PC-9 (cell line): ENCODE data around the gene EFNA4. TPM values are rescaled to one million over a fixed set of nuclear protein-coding genes. Genes with fewer than 3 reads are reported as not detected.

ENCODE experiments used
- BruUV-seq: library from RNA; stranded (reverse); fragments of 400-500 nt; replicated peaks from 2 replicates; lab custom pipeline; 2021; lab: Mats Ljungman, UMichigan
- CTCF ChIA-PET: fragments of 300-600 bp; sonication (Branson Sonifier 250); formaldehyde crosslinking; loops from one replicate; lab custom pipeline; 2022; ENCODE audit warnings: antibody characterized with exemption; lab: Charles Lee
- POLR2A ChIA-PET: fragments of 300-600 bp; sonication (Branson Sonifier 250); formaldehyde crosslinking; loops from one replicate; lab custom pipeline; 2022; ENCODE audit warnings: antibody characterized with exemption; ENCODE audit not compliant: unreplicated experiment; lab: Charles Lee
- DNase-seq, 2 experiments: peaks; one replicate each; pipeline versions ENCODE4 v3.0.0 to v3.0.0-alpha.2; 2015 to 2022; ENCODE audit warnings: mixed read lengths in 1 of 2
- H2AFZ ChIP-seq: fragments of 200-600 bp; sonication (generic); 2 replicates; pipeline ENCODE4 v1.8.1; 2017; ENCODE audit warnings: antibody characterized with exemption
- H3F3A ChIP-seq: fragments of 200-600 bp; sonication (generic); 2 replicates; pipeline ENCODE4 v1.8.1; 2017; ENCODE audit warnings: antibody characterized with exemption, mild to moderate bottlenecking, low read depth; ENCODE audit not compliant: insufficient read depth
- H3K27ac ChIP-seq: fragments of 200-600 bp; sonication (generic); 2 replicates; pipeline ENCODE4 v1.6.1; 2016; ENCODE audit warnings: mixed run types
- H3K27me3 ChIP-seq: fragments of 200-600 bp; sonication (generic); 2 replicates; pipeline ENCODE4 v1.6.1; 2016; ENCODE audit warnings: low read depth, mixed run types; ENCODE audit not compliant: insufficient read depth
- H3K36me3 ChIP-seq: fragments of 200-600 bp; sonication (generic); 2 replicates; pipeline ENCODE4 v1.6.1; 2016; ENCODE audit warnings: low read depth, mixed run types
- H3K4me1 ChIP-seq: fragments of 200-600 bp; sonication (generic); replicated peaks from 2 replicates; pipeline ENCODE4 v1.6.1; 2016; ENCODE audit warnings: mixed run types; ENCODE audit not compliant: insufficient read depth
- H3K4me2 ChIP-seq: fragments of 200-600 bp; sonication (generic); 2 replicates; pipeline ENCODE4 v1.6.1; 2017; ENCODE audit warnings: mixed run types
- H3K4me3 ChIP-seq: fragments of 200-600 bp; sonication (generic); 2 replicates; pipeline ENCODE4 v1.6.1; 2016; ENCODE audit warnings: mixed run types
- H3K79me2 ChIP-seq: fragments of 200-600 bp; sonication (generic); 2 replicates; pipeline ENCODE4 v1.6.1; 2017; ENCODE audit warnings: low read depth, mixed run types
- H3K9me2 ChIP-seq: fragments of 200-600 bp; sonication (generic); 2 replicates; pipeline ENCODE4 v1.8.1; 2017; ENCODE audit warnings: mild to moderate bottlenecking; ENCODE audit not compliant: insufficient read depth
- H3K9me3 ChIP-seq: fragments of 200-600 bp; sonication (generic); 2 replicates; pipeline ENCODE4 v1.8.1; 2016; ENCODE audit warnings: low read depth; ENCODE audit not compliant: insufficient read depth
- H4K20me1 ChIP-seq: fragments of 200-600 bp; sonication (generic); 2 replicates; pipeline ENCODE4 v1.8.1; 2017; ENCODE audit not compliant: insufficient read depth
- CTCF ChIP-seq: fragments of 200-600 bp; sonication (generic); conservative IDR thresholded peaks from 2 replicates; pipeline ENCODE4 v1.6.1; 2017; ENCODE audit warnings: mixed run types, antibody characterized with exemption, mild to moderate bottlenecking, moderate library complexity
- EZH2 ChIP-seq: fragments of 200-600 bp; sonication (generic); IDR thresholded peaks from 2 replicates; pipeline ENCODE4 v1.8.0; 2017; ENCODE audit warnings: antibody characterized with exemption, low read depth
- intact Hi-C: fragments of 100-400 bp; cut with micrococcal nuclease; formaldehyde crosslinking; loops from one replicate; pipeline ENCODE4 v1.10.0; 2022; ENCODE audit not compliant: unreplicated experiment
- total RNA-seq: library from RNA; stranded (reverse); gene quantifications from 2 replicates; pipeline ENCODE4 v1.2.3, GENCODE V29; 2021

The EFNA4 gene
- total RNA-seq, 1 experiment from 2014 or later, result 14.0 TPM

- no TSS peak for BruUV-seq
- no peak within 1 kb of the TSS for H2AFZ ChIP-seq
- no peaks in the 10 kb centered on the region for H3K9me3 ChIP-seq
- H3K9me2 ChIP-seq, result no peaks in the 10 kb centered on the region
- no peaks in the 10 kb centered on the region for H4K20me1 ChIP-seq
- no peak for DNase-seq
- ChIA-PET POLR2A (no interaction called here), CTCF (no interaction called here)
- H3K4me2 ChIP-seq, result no peak within 1 kb of the TSS
- H3F3A ChIP-seq, result peaks cover 17% of the 10 kb centered on the region
- no peaks in the 10 kb centered on the region for H3K79me2 ChIP-seq
- intact Hi-C loops, result no loop called here
- TF ChIP-seq CTCF, result no peak
- TF ChIP-seq EZH2, result no peak
- H3K4me3 ChIP-seq, result no peak within 1 kb of the TSS
- no peaks in the 10 kb centered on the region for H3K27me3 ChIP-seq
- no peak within 1 kb of the TSS for H3K27ac ChIP-seq
- no peaks in the 10 kb centered on the region for H3K36me3 ChIP-seq
- peaks cover 16% of the 10 kb centered on the region for H3K4me1 ChIP-seq
These were observed 30.0 kb upstream of the EFNA4 start, which contains the start of the genes DCST1 and DCST2 for GRCh38 chr1:155033524-155033923. TSS of gene DCST1 (plus strand) at chr1:155033824. CDS start at chr1:155034037, 213 bp downstream. TSS of gene DCST2 (minus strand) at chr1:155033781. CDS start at chr1:155033701, 80 bp downstream.

- H4K20me1 ChIP-seq, result no peaks in the 10 kb centered on the region
- no peak overlapping the region for H3K27ac ChIP-seq
- H3K4me1 ChIP-seq, result peaks cover 27% of the 10 kb centered on the region
- H3K4me2 ChIP-seq, result no peak overlapping the region
- no TSS peak for BruUV-seq
- H3K9me2 ChIP-seq, result no peaks in the 10 kb centered on the region
- ChIA-PET CTCF (no interaction called here), POLR2A (no interaction called here)
- intact Hi-C loops, result no loop called here
- H3K9me3 ChIP-seq, result no peaks in the 10 kb centered on the region
- H3K4me3 ChIP-seq, result no peak overlapping the region
- peaks cover 23% of the 10 kb centered on the region for H3F3A ChIP-seq
- DNase-seq, result no peak
- no peaks in the 10 kb centered on the region for H3K36me3 ChIP-seq
- no peaks in the 10 kb centered on the region for H3K79me2 ChIP-seq
- no peak overlapping the region for H2AFZ ChIP-seq
- no peaks in the 10 kb centered on the region for H3K27me3 ChIP-seq
- no peak for TF ChIP-seq EZH2
- TF ChIP-seq CTCF, result no peak
These were observed 29.0 kb upstream of the EFNA4 start for GRCh38 chr1:155034318-155035208.

- Histone ChIP-seq H3F3A (peaks cover 25% of the 10 kb centered on the region), H3K27ac (no peak overlapping the region), H4K20me1 (no peaks in the 10 kb centered on the region), H3K4me2 (no peak overlapping the region), H3K27me3 (no peaks in the 10 kb centered on the region), H3K4me1 (peaks cover 28% of the 10 kb centered on the region), H3K36me3 (no peaks in the 10 kb centered on the region), H2AFZ (no peak overlapping the region), H3K9me2 (no peaks in the 10 kb centered on the region), H3K9me3 (no peaks in the 10 kb centered on the region), H3K4me3 (no peak overlapping the region), H3K79me2 (no peaks in the 10 kb centered on the region)
- TF ChIP-seq CTCF, result no peak
- TF ChIP-seq EZH2, result no peak
- BruUV-seq, result no TSS peak
- ChIA-PET POLR2A (interaction anchor here (0.5 to 0.7 kb wide), 3 partner anchors 15 to 362 kb away, joined by 3 to 11 read pairs (median 4); partner anchors contain the start of gene ADAM15), CTCF (no interaction called here)
- no peak for DNase-seq
- intact Hi-C loops, result no loop called here
These were observed 27.6 kb upstream of the EFNA4 start for GRCh38 chr1:155035936-155036335.
